ENCODE data around the gene TMEM101. TPM values are rescaled to one million over a fixed set of nuclear protein-coding genes. Genes with fewer than 3 reads are reported as not detected.
A peak's percentile ranks its signal among the peaks of the same experiment; 100 is the strongest.
"Not testable (repeated sequence)": the region's sequence is repeated elsewhere in the genome, so short reads cannot be mapped to it uniquely, and the experiment has no call there.

Gene TMEM101
- total RNA-seq, 1 donor from 2014 or later = 21.3 TPM

GRCh38 chr17:43983515-43984411 lies 31.0 kb downstream of the TMEM101 start:
- ATAC-seq (ENCODE audit: poor library complexity) = peak; percentile 60
- DNase-seq = peak; percentile 44
- intact Hi-C loops (cut with DNase I) = no loop called here

GRCh38 chr17:43983196-43983514 lies 31.6 kb downstream of the TMEM101 start:
- DNase-seq (no peak), ATAC-seq (ENCODE audit: poor library complexity) (no peak)
- intact Hi-C loops (cut with DNase I) = no loop called here

GRCh38 chr17:43982171-43982570 lies 32.6 kb downstream of the TMEM101 start:
- no peak for DNase-seq
- intact Hi-C loops (cut with DNase I) = no loop called here
- ATAC-seq (ENCODE audit: poor library complexity) = no peak

- ATAC-seq (ENCODE audit: poor library complexity) (no peak), DNase-seq (peak; percentile 7)
- intact Hi-C loops (cut with DNase I) = no loop called here
Measured at GRCh38 chr17:43979671-43980070, 35.1 kb downstream of the TMEM101 start.

- intact Hi-C loops (cut with DNase I) = no loop called here
- DNase-seq = peak; percentile 6
- no peak for ATAC-seq (ENCODE audit: poor library complexity)
Measured at GRCh38 chr17:43979011-43979410, 35.8 kb downstream of the TMEM101 start.

GRCh38 chr17:43978078-43978477 lies 36.7 kb downstream of the TMEM101 start:
- intact Hi-C loops (cut with DNase I) = no loop called here
- ATAC-seq (ENCODE audit: poor library complexity) (no peak), DNase-seq (no peak)

- intact Hi-C loops (cut with DNase I) = no loop called here
- ATAC-seq (ENCODE audit: poor library complexity) = no peak
- peak; percentile 11 for DNase-seq
Measured at GRCh38 chr17:43976963-43977837, 37.6 kb downstream of the TMEM101 start.

GRCh38 chr17:43975898-43976297 lies 38.9 kb downstream of the TMEM101 start:
- no peak for ATAC-seq (ENCODE audit: poor library complexity)
- DNase-seq = no peak
- intact Hi-C loops (cut with DNase I) = no loop called here

GRCh38 chr17:43974382-43975266 lies 40.1 kb downstream of the TMEM101 start:
- DNase-seq = no peak

GRCh38 chr17:43972444-43973212 lies 42.1 kb downstream of the TMEM101 start:
- intact Hi-C loops (cut with DNase I); DNase-seq; ATAC-seq (ENCODE audit: poor library complexity): not testable (repeated sequence)

More at GRCh38 chr17:43974382-43975266, 40.1 kb downstream of the TMEM101 start:
- intact Hi-C loops (cut with DNase I) = no loop called here
- ATAC-seq (ENCODE audit: poor library complexity) = no peak

GRCh38 chr17:43971436-43971835 lies 43.3 kb downstream of the TMEM101 start:
- DNase-seq = not testable (repeated sequence)

GRCh38 chr17:43970366-43970765 lies 44.4 kb downstream of the TMEM101 start:
- intact Hi-C loops (cut with DNase I) = no loop called here
- ATAC-seq (ENCODE audit: poor library complexity) (no peak), DNase-seq (peak; percentile 6)

More at GRCh38 chr17:43971436-43971835, 43.3 kb downstream of the TMEM101 start:
- ATAC-seq (ENCODE audit: poor library complexity); intact Hi-C loops (cut with DNase I): not testable (repeated sequence)

- DNase-seq (peak; percentile 3), ATAC-seq (ENCODE audit: poor library complexity) (no peak)
- intact Hi-C loops (cut with DNase I) = no loop called here
Measured at GRCh38 chr17:43967251-43967875, 47.4 kb downstream of the TMEM101 start.

GRCh38 chr17:43966276-43966675 lies 48.5 kb downstream of the TMEM101 start:
- DNase-seq (no peak), ATAC-seq (ENCODE audit: poor library complexity) (no peak)
- intact Hi-C loops (cut with DNase I) = no loop called here

GRCh38 chr17:43962479-43962878 lies 52.3 kb downstream of the TMEM101 start:
- DNase-seq (no peak), ATAC-seq (ENCODE audit: poor library complexity) (no peak)
- intact Hi-C loops (cut with DNase I) = no loop called here

- ATAC-seq (ENCODE audit: poor library complexity) (no peak), DNase-seq (no peak)
- intact Hi-C loops (cut with DNase I) = no loop called here
Measured at GRCh38 chr17:43961954-43962353, 52.8 kb downstream of the TMEM101 start.

GRCh38 chr17:43961292-43961691 lies 53.5 kb downstream of the TMEM101 start:
- DNase-seq; intact Hi-C loops (cut with DNase I); ATAC-seq (ENCODE audit: poor library complexity): not testable (repeated sequence)
